Transverse colon (tissue), 4 donors: Measurements from ENCODE around the gene INTS15.

Source experiments
- CTCF ChIP-seq, 5 experiments: fragments of 200-600 bp in 3 of 5; fragments of 450-650 bp in 2 of 5; sonication (generic) in 3 of 5; IDR thresholded peaks; 1 replicate in 2 of 5; 2 replicates in 3 of 5; pipeline ENCODE4 v1.5.1; 2016 to 2017; ENCODE audit warnings: antibody characterized with exemption in 5 of 5, inconsistent platforms in 3 of 5, mild to moderate bottlenecking in 2 of 5, moderate library complexity in 1 of 5
- EP300 ChIP-seq: sonication (generic); formaldehyde crosslinking; IDR thresholded peaks from one replicate; pipeline ENCODE4 v1.6.1; 2017; ENCODE audit warnings: antibody characterized with exemption, low read depth
- POLR2A ChIP-seq: fragments of 450-650 bp; IDR thresholded peaks from one replicate; pipeline ENCODE4 v1.6.1; 2016; ENCODE audit warnings: antibody characterized with exemption, mild to moderate bottlenecking, moderate library complexity
- POLR2AphosphoS5 ChIP-seq, 3 donors: sonication (generic); formaldehyde crosslinking; IDR thresholded peaks; one replicate each; pipeline ENCODE4 v1.6.1; 2016; ENCODE audit warnings: antibody characterized with exemption in 3 of 3

GRCh38 chr7:6654113-6654841 is 64.5 kb downstream of the INTS15 start:
- no peak for TF ChIP-seq POLR2AphosphoS5 (IDR thresholded peaks at IDR 0.05)
- TF ChIP-seq CTCF (IDR thresholded peaks at IDR 0.05) = no peak
- no peak for TF ChIP-seq EP300
- TF ChIP-seq POLR2A = no peak
